ENCODE data around the gene LIFR. TPM values are rescaled to one million over a fixed set of nuclear protein-coding genes. Genes with fewer than 3 reads are reported as not detected.
A peak's percentile ranks its signal among the peaks of the same experiment; 100 is the strongest.

The LIFR gene
- total RNA-seq, 1 donor from 2014 or later = 8.9 TPM

- H3K27me3 Mint-ChIP-seq (ENCODE audit: unreplicated experiment) = no peaks in the 10 kb centered on the region
- H3K4me3 Mint-ChIP-seq (ENCODE audit: unreplicated experiment) = no peak overlapping the region
- TF ChIP-seq, protein P1, sequence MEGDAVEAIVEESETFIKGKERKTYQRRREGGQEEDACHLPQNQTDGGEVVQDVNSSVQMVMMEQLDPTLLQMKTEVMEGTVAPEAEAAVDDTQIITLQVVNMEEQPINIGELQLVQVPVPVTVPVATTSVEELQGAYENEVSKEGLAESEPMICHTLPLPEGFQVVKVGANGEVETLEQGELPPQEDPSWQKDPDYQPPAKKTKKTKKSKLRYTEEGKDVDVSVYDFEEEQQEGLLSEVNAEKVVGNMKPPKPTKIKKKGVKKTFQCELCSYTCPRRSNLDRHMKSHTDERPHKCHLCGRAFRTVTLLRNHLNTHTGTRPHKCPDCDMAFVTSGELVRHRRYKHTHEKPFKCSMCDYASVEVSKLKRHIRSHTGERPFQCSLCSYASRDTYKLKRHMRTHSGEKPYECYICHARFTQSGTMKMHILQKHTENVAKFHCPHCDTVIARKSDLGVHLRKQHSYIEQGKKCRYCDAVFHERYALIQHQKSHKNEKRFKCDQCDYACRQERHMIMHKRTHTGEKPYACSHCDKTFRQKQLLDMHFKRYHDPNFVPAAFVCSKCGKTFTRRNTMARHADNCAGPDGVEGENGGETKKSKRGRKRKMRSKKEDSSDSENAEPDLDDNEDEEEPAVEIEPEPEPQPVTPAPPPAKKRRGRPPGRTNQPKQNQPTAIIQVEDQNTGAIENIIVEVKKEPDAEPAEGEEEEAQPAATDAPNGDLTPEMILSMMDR (IDR thresholded peaks at IDR 0.05) = no peak
- H3K27ac Mint-ChIP-seq (ENCODE audit: unreplicated experiment) = peak overlapping the region; percentile 93
- no peaks in the 10 kb centered on the region for H3K36me3 Mint-ChIP-seq (ENCODE audit: unreplicated experiment)
- H3K4me1 Mint-ChIP-seq (ENCODE audit: unreplicated experiment) = peaks cover 39% of the 10 kb centered on the region
- DNase-seq (ENCODE audit: extremely low spot score, unreplicated experiment) = no peak
- no peaks in the 10 kb centered on the region for H3K9me3 Mint-ChIP-seq (ENCODE audit: unreplicated experiment)
Observed at GRCh38 chr5:38468202-38468673, 88.2 kb downstream of the LIFR start.

- Mint-ChIP-seq H3K4me3 (ENCODE audit: unreplicated experiment) (peak overlapping the region; percentile 10), H3K36me3 (ENCODE audit: unreplicated experiment) (no peaks in the 10 kb centered on the region), H3K27ac (ENCODE audit: unreplicated experiment) (peak overlapping the region; percentile 93), H3K27me3 (ENCODE audit: unreplicated experiment) (no peaks in the 10 kb centered on the region), H3K4me1 (ENCODE audit: unreplicated experiment) (peaks cover 39% of the 10 kb centered on the region), H3K9me3 (ENCODE audit: unreplicated experiment) (no peaks in the 10 kb centered on the region)
- peak; percentile 91 for DNase-seq (ENCODE audit: extremely low spot score, unreplicated experiment)
- TF ChIP-seq, protein P1 (IDR thresholded peaks at IDR 0.05) = no peak
Observed at GRCh38 chr5:38467353-38468040, 88.9 kb downstream of the LIFR start.

DNA sequence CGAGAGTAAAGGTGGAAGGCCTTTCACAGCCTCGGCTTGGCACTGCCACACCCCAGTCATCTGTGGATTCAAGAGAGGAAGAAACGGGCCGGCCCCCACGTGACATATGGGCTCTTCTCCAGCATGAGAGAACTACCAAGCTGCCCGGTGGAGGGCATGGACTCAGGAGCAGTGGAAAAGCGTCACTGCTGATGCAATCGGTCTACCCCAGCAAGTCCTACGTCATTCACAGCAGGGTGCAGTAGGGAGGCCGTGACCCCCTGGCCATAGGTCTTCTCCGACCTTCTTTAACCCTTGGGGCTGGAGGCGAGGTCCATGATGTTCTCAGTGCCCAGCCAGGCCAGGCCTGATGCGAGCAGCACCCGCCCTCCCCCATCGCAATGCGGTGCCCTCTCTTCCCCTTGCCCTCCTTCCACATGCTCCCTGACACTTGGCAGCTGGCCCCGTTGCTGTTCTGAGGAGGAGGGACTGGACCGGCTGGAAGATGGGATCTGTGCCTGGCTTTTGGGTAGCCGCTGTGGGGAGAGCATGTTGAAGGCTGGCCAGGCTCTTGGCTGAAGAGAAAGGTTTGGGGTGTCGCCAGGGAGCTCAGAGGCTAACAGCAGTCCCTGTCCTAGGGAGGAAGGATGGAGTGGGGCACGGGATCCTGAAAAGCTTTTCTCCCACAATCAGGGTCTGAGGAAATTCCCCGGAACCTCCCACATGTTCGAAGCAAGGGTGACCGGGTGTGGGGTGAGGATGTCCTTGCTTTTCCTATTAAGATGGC lies 89.8 kb downstream of the LIFR start:
- Mint-ChIP-seq H3K4me3 (ENCODE audit: unreplicated experiment) (no peak overlapping the region), H3K9me3 (ENCODE audit: unreplicated experiment) (no peaks in the 10 kb centered on the region), H3K27ac (ENCODE audit: unreplicated experiment) (peak overlapping the region; percentile 93), H3K36me3 (ENCODE audit: unreplicated experiment) (no peaks in the 10 kb centered on the region), H3K27me3 (ENCODE audit: unreplicated experiment) (no peaks in the 10 kb centered on the region), H3K4me1 (ENCODE audit: unreplicated experiment) (peaks cover 39% of the 10 kb centered on the region)
- TF ChIP-seq, protein P1 (IDR thresholded peaks at IDR 0.05) = no peak
- no peak for DNase-seq (ENCODE audit: extremely low spot score, unreplicated experiment)

GRCh38 chr5:38465702-38466423 lies 90.6 kb downstream of the LIFR start:
- Mint-ChIP-seq H3K4me3 (ENCODE audit: unreplicated experiment) (no peak overlapping the region), H3K27ac (ENCODE audit: unreplicated experiment) (peak overlapping the region; percentile 93), H3K36me3 (ENCODE audit: unreplicated experiment) (no peaks in the 10 kb centered on the region), H3K27me3 (ENCODE audit: unreplicated experiment) (no peaks in the 10 kb centered on the region), H3K4me1 (ENCODE audit: unreplicated experiment) (peaks cover 39% of the 10 kb centered on the region), H3K9me3 (ENCODE audit: unreplicated experiment) (no peaks in the 10 kb centered on the region)
- DNase-seq (ENCODE audit: extremely low spot score, unreplicated experiment) = no peak
- TF ChIP-seq, protein P1 (IDR thresholded peaks at IDR 0.05) = no peak
